Smooth muscle cell of the brain vasculature (primary cell): ENCODE data around the gene FMO5.
"Not testable (repeated sequence)": the region's sequence is repeated elsewhere in the genome, so short reads cannot be mapped to it uniquely, and the experiment has no call there.

ENCODE experiments used
- DNase-seq: peaks from one replicate; pipeline ENCODE4 v3.0.0-alpha.2; 2012; ENCODE audit warnings: low read depth, low spot score

FMO5 gene

GRCh38 chr1:147207192-147207591 is 17.9 kb downstream of the FMO5 start:
- no peak for DNase-seq

DNA sequence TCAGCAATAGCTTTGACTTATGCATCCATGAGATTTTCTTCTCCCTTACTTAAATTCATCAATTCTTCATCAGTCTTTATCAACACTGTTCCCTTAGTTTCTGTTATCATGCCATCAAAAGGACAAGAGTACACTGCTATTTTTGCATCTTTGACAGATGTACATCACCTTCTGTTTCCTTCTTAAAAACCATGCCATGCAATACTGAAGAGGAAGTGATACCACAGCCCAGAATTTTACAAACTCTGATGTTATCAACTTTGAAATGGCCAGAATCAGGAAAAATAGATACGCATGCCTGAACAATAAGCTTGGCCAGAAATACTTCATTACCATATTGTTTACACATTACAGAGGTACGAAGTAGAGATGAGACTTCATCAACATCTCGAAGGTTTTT is 21.1 kb downstream of the FMO5 start:
- DNase-seq, result no peak

GRCh38 chr1:147202576-147202975 is 22.6 kb downstream of the FMO5 start:
- no peak for DNase-seq

DNA sequence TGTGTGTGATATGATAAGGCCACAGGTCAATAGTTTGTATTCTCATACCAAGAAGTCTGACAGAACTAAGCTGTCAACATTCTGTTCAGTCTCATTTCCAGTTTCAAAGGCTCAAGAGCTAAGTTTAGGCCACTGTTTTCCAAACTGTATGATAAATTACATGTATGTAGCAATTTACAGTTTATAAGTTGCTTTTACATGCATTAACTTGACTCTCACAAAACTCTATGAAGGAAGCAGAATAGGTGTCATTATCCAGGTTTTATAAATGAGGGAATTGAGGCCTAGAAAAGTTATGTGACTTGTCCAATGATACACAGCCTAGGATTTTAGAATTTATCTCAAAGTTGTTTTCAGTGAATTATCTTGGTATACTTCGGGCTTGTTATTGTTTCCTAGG is 23.4 kb downstream of the FMO5 start:
- DNase-seq, result no peak

DNA sequence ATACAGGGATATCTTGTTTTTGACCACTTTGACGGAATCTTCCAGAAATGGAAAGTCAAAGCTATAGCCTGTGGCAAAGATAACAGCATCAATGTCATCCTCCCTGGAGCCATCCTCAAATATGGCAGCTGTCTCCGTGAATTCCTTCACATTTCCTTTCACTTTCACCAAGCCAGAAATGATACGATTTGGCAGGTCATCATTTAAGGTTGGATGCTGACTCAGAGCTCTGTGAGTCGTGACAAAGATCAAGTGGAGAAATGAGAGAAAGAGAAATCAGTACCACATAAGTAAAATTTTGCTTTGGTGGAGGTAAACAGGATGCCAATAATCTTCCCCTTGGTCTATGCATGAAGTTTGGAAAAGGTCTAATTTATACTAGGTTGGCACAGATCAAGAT is 23.9 kb downstream of the FMO5 start:
- DNase-seq, result no peak

DNA sequence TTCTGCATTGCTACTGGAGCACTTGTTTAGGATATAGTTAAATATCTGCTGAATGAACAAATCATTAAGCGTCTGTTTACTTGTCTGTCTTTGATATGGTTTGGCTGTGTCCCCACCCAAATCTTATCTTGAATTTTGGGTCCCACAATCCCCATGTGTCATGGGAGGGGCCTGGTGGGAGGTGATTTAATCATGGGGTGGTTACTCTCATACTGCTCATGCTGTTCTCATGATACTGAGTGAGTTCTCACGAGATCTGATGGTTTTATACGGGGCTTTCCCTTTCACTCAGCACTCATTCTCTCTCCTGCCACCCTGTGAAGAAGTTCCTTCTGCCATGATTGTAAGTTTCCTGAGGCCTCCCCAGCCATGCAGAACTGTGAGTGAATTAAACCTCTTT is 27.8 kb downstream of the FMO5 start:
- DNase-seq, result not testable (repeated sequence)

DNA sequence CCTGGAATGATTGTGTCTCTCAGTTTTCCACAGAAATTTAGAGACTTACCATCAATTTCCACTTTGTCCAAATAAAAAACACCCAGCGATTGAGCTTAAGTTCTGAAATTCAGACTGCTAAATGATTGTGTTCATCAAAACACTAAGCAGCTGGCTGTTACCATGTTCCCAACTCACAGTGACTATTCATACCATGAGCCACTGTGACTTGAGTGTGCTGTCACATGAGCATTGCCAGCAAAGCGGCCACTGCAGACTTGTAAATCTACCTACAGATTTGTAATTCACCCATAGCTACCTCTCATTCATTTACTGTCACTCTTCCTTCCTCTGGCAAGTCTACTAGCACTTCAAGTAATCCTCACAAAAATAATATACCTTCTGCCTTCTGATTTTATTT is 35.6 kb downstream of the FMO5 start:
- no peak for DNase-seq

- no peak for DNase-seq
These were observed 39.7 kb downstream of the FMO5 start for GRCh38 chr1:147185432-147185831.

DNA sequence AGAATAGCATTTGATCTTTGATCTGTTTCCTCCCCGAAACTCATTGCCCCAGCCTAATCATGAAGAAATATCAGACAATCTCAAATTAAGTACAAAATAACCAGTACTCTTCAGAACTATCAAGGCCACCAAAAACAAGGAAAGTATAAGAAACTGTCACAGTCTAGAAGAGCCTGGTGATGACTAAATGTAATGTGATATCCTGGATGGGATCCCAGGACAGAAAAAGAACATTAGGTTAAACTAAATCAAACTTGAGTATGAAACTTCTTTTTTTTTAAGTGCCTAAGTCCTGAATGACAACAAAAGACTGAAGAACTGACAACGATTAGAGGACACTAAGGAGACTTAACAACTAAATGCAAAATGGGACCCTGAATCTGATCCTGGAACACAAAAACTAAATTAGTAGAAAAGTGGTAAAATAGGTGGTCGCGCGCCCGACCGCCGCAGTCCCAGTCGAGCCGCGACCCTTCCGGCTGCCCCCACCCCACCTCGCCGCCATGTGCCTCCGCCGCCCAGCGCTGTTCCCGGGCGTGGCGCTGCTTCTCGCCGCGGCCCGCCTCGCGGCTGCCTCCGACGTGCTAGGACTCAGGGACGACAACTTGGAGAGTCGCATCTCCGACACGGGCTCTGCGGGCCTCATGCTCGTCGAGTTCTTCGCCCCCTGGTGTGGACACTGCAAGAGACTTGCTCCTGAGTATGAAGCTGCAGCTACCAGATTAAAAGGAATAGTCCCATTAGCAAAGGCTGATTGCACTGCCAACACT is 47.3 kb downstream of the FMO5 start:
- no peak for DNase-seq

GRCh38 chr1:147172168-147173016 is 52.7 kb downstream of the FMO5 start, which contains the start of gene PRKAB2:
Gene PRKAB2 (minus strand): TSS chr1:147172470. CDS start chr1:147172144, 326 bp downstream.
- DNase-seq, result peak; percentile 90

DNA sequence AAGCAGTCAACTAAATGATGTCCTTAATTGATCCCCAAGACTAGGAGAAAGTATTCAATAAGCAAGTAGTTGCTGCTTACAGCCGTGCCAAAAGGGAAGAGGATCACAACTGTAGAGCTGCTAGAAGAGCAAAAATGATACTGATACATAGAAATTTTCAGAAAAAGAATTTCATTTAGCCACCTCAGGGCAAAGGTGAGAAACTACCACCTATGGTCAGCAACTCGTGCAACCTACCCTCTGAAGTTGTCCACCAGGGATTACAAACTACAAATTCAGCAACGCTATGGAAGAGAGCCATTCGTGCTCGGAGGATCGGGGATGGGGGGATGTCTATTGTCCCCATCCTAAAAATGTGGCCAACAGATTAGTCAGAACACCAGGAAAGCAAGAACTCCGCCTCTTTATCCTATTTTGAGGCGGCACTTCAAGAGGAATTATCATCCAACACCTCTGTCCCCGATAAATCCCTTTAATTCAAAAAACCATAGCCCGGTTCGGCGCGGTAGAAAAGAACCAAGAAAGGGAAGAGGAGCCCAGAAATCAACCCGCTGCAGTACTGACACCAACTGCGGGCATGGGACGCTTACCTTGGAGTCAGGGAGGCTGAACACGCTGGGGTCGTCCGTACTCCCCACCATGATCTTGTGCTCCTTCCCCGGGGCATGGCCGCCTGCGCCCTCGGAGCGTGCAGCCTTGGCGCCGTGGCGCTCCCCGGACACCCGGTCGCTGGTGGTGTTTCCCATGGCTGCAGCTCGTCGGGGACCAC is 53.6 kb downstream of the FMO5 start:
- DNase-seq, result no peak

- no peak for DNase-seq
These were observed 55.1 kb downstream of the FMO5 start for GRCh38 chr1:147169840-147170674.

DNA sequence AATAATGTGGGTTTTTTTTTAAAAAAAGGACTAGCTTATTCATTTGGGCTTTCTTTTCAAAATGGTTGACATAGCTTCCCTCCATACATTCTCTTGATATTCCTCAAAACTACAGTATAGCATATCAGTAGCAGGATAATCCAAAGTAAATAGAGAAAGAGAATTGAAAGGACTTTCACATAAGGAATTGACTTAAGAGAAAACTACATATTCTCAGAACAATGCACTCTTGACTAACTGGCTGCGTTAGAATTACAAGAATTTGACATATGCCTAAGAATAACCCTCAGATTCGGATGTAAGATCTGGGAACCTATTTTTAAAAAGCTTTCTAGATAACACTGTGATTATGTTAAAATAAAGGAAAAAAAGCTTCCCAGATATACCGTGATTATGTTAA is 56.0 kb downstream of the FMO5 start:
- no peak for DNase-seq

DNA sequence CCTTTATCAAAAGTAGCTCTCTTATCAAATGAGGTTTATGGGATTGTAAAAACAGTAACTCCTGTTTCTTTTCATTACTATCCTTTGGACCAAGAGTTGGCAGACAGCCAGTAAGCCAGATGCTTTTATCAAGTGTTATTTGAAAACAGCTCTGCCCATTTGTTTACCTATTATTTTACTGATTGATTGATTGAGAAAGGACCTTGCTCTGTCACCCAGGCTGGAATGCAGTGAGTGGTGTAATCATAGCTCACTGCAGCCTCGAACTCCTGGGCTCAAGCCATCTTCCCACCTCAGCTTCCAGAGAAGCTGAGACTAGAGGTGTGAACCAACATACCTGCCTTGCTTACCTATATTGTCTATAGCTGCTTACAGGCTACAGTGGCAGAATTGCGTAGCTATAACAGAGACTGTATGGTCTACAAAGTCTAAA is 56.5 kb downstream of the FMO5 start:
- no peak for DNase-seq

DNA sequence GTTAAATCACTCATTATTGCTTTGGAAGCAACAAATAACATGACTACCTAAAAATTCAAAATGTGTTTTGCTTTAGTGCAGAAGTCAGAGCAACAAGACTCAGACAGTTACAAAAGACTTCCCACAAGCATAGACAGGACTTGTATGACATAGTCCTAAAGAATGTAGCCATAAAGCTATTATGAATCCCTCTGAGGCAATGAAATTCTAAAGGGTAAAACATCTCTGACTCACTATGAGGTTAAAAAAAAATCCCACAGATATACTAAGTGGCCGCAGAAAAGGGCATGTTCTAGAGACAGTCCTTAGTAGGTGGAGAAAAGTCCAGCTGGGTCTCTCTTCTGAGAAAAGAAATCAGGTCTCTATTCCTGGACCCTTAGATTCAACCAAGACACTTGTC is 57.8 kb downstream of the FMO5 start:
- no peak for DNase-seq

DNA sequence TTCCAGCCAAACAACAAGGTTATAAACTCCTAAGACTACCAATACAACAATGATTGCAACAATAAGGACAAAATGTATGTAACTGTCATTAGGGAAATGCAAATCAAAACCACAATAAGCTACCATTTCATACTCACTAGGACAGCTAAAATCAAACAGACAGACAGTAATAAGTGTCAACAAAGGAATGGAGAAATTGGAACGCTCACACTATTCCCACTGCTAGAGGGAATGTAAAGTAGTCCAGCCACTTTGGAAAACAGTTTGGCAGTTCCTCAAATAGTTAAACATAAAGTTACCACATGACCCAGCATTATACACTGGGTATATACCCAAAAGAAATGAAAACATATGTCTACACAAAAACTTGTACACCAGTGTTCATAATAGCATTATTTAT is 62.1 kb downstream of the FMO5 start:
- DNase-seq, result no peak

DNA sequence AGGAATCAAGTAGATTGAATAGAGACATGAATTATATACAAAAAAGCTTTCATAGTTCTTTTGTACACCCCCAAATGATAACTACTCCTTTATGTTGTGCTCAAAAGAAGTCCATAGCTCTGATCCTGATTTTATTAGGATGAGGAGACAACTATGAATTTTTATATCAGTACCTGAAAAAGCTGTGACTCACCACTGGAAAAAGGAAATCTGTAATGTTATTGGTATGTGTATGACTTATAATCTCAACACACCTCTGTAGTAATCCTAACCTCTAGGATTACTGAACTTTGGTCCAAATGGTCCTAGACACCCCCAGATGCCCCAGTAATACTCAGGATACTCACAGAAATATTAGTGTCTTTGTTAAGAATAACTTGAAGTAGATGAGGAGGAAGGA is 63.0 kb downstream of the FMO5 start:
- no peak for DNase-seq

DNA sequence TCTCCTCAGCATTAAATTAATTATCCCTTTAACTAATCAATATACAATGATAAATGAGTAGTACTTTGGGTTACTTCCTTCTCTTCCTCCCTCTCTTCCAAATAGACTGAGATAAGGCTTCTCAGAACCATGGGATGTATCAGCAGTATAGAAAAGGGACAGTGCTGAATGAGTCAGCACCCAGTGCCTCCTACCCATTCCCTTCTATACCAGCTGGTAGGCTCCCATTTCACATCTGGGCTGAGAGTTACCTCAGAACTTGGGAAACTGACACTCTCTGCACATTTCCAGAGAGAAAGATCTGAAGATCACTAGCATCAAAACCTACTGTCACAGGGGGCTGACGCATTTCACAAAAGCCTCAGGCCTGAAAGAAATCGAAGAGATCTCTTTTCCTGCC is 68.0 kb downstream of the FMO5 start:
- DNase-seq, result not testable (repeated sequence)

DNA sequence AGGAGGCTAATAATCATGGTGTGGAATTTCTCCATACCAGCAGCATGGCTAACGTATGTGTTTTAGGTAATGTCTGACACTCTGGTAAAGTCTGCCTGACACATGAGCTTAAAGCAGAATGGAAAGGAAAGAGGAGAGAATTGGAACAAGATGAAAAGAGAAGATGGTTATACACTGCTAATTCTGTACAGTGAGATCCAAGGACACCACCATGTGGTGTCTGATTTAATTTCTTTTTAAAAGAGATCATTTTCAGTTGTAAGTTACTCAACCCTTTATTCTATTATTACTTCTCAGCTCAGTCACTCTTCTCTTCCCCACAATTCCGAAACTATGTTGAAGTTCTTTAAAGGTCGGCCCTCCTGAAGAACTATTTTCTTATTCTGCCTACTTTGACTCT is 68.5 kb downstream of the FMO5 start:
- DNase-seq, result no peak

GRCh38 chr1:147152772-147153171 is 72.4 kb downstream of the FMO5 start:
- no peak for DNase-seq

GRCh38 chr1:147151244-147151643 is 73.9 kb downstream of the FMO5 start:
- DNase-seq, result no peak
